ENCODE data around the gene SUSD3. TPM values are rescaled to one million over a fixed set of nuclear protein-coding genes. Genes with fewer than 3 reads are reported as not detected.

The SUSD3 gene
- total and polyA plus RNA-seq, 2 donors (not counting 3 experiments of a cell fraction or from before 2014, with no cell fraction given) = not detected

DNA sequence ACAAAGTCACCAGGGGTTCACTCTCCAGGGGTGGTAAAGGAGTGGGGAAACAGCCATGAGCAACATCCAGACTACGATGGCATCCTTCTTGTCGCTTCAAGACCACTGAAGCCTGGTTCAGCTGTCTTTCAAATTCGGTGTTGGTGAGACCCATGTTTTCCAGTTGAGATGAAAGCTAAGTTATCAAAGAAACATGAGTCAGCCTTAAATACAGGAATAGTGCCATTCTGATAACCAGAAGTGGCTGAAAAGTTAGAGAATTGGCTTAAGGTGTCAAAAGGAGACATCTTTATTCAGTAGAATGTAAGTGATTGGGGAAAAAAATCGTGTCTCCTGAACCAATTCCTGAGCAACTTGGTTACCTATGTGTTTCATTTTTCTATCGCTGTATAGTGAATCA lies 30.5 kb downstream of the SUSD3 start:
- intact Hi-C loops (cut with micrococcal nuclease) = no loop called here
- Histone ChIP-seq H3K79me2 (ENCODE audit: control insufficient read depth, insufficient read depth, low read length) (no peaks in the 10 kb centered on the region), H3K4me3 (replicated peaks in 1 of 3; ENCODE audit: insufficient read depth in 1 of 3, low read depth in 1 of 3, low read length in 3 of 3) (no peak overlapping the region), H3K4me2 (ENCODE audit: insufficient read depth, low read length) (no peak overlapping the region), H3K27ac (ENCODE audit: insufficient read depth, low read depth, low read length) (no peak overlapping the region), H3K4me1 (ENCODE audit: control insufficient read depth, extremely low read depth, insufficient read depth, low read length) (no peaks in the 10 kb centered on the region), H2AFZ (ENCODE audit: low read depth, low read length) (no peak overlapping the region), H3K36me3 (ENCODE audit: control insufficient read depth in 2 of 2, extremely low read depth in 1 of 2, insufficient read depth in 2 of 2, low read length in 2 of 2) (no peaks in the 10 kb centered on the region), H3K27me3 (ENCODE audit: control insufficient read depth in 2 of 2, insufficient read depth in 2 of 2, low read length in 2 of 2) (no peaks in the 10 kb centered on the region), H4K20me1 (replicated peaks; ENCODE audit: control insufficient read depth, extremely low read depth, insufficient read depth, low read length) (no peaks in the 10 kb centered on the region), H3K9ac (replicated peaks; ENCODE audit: extremely low read depth, insufficient read depth, low read length) (no peak overlapping the region), H3K9me3 (replicated peaks; ENCODE audit: control insufficient read depth, insufficient read depth, low read length) (no peaks in the 10 kb centered on the region), H3K9me1 (replicated peaks; ENCODE audit: control insufficient read depth, extremely low read depth, insufficient read depth, low read length) (no peaks in the 10 kb centered on the region)
- no peak for FAIRE-seq
- DNase-seq (ENCODE audit: low read depth, low spot score) = no peak
- CTCF ChIA-PET = no interaction called here
- dilution Hi-C loops (cut with MboI; ENCODE audit: extremely low pct_ligation_motif_present, low sequenced_read_pairs) = no loop called here
- POLR2A ChIA-PET = no interaction called here
- BruUV-seq (replicated peaks) = no TSS peak
- TF ChIP-seq FOS (IDR thresholded peaks at IDR 0.05; ENCODE audit: borderline replicate concordance, insufficient read depth, low read length) = no peak
- no peak for TF ChIP-seq JUN (IDR thresholded peaks at IDR 0.05; ENCODE audit: borderline replicate concordance, insufficient read depth, insufficient read length, low read depth)
- TF ChIP-seq POLR2A (IDR thresholded peaks at IDR 0.05; ENCODE audit: low read depth, low read length) = no peak
- TF ChIP-seq POLR2AphosphoS5 (IDR thresholded peaks at IDR 0.05; ENCODE audit: insufficient read depth, low read depth, low read length) = no peak
- TF ChIP-seq MYC (IDR thresholded peaks at IDR 0.05; ENCODE audit: low read depth, low read length) = no peak
- TF ChIP-seq GATA2 (IDR thresholded peaks at IDR 0.05; ENCODE audit: insufficient read depth, insufficient read length, low read depth, low read length) = no peak
- TF ChIP-seq, protein P1, sequence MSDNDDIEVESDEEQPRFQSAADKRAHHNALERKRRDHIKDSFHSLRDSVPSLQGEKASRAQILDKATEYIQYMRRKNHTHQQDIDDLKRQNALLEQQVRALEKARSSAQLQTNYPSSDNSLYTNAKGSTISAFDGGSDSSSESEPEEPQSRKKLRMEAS (IDR thresholded peaks at IDR 0.05; ENCODE audit: insufficient read depth, insufficient read length) = no peak
- no peak for TF ChIP-seq EZH2 (IDR thresholded peaks at IDR 0.05; ENCODE audit: borderline replicate concordance, low read depth, low read length, severe bottlenecking)
- TF ChIP-seq, protein P2, sequence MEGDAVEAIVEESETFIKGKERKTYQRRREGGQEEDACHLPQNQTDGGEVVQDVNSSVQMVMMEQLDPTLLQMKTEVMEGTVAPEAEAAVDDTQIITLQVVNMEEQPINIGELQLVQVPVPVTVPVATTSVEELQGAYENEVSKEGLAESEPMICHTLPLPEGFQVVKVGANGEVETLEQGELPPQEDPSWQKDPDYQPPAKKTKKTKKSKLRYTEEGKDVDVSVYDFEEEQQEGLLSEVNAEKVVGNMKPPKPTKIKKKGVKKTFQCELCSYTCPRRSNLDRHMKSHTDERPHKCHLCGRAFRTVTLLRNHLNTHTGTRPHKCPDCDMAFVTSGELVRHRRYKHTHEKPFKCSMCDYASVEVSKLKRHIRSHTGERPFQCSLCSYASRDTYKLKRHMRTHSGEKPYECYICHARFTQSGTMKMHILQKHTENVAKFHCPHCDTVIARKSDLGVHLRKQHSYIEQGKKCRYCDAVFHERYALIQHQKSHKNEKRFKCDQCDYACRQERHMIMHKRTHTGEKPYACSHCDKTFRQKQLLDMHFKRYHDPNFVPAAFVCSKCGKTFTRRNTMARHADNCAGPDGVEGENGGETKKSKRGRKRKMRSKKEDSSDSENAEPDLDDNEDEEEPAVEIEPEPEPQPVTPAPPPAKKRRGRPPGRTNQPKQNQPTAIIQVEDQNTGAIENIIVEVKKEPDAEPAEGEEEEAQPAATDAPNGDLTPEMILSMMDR (IDR thresholded peaks at IDR 0.05; ENCODE audit: extremely low read depth in 1 of 2, insufficient read depth in 1 of 2, low read depth in 1 of 2, low read length in 2 of 2) = no peak

All from endothelial cell of umbilical vein (primary cell).